ENCODE measurements around the gene PLS3.

GRCh38 chrX:115602729-115603389 is 41.9 kb downstream of the PLS3 start:
- no peak for TF ChIP-seq CTCF (IDR thresholded peaks at IDR 0.05)
- no peak for TF ChIP-seq POLR2A (IDR thresholded peaks at IDR 0.05)
